Type B pancreatic cell (in vitro differentiated cells): ENCODE data around the gene BACH1. TPM values are rescaled to one million over a fixed set of nuclear protein-coding genes. Genes with fewer than 3 reads are reported as not detected.
A peak's percentile ranks its signal among the peaks of the same experiment; 100 is the strongest.
"Not testable (repeated sequence)": the region's sequence is repeated elsewhere in the genome, so short reads cannot be mapped to it uniquely, and the experiment has no call there.

Experiments used
- DNase-seq: peaks from one replicate; pipeline ENCODE4 v3.0.0; 2021; ENCODE audit warnings: mixed read lengths; ENCODE audit not compliant: unreplicated experiment; ENCODE audit errors: extremely low spot score
- H3K27ac Mint-ChIP-seq: 2 replicates; pipeline ENCODE4 v1.8.0; 2021; ENCODE audit warnings: mild to moderate bottlenecking, mixed read lengths
- H3K27me3 Mint-ChIP-seq: 2 replicates; pipeline ENCODE4 v1.8.0; 2021; ENCODE audit warnings: mixed read lengths
- H3K36me3 Mint-ChIP-seq: 2 replicates; pipeline ENCODE4 v1.8.0; 2021; ENCODE audit warnings: mixed read lengths
- H3K4me1 Mint-ChIP-seq: one replicate; pipeline ENCODE4 v1.8.0; 2021; ENCODE audit warnings: mixed read lengths; ENCODE audit not compliant: unreplicated experiment
- H3K4me3 Mint-ChIP-seq: 2 replicates; pipeline ENCODE4 v1.8.0; 2021; ENCODE audit warnings: mild to moderate bottlenecking, mixed read lengths
- H3K9me3 Mint-ChIP-seq: 2 replicates; pipeline ENCODE4 v1.8.0; 2021; ENCODE audit warnings: mixed read lengths
- total RNA-seq: library from RNA; stranded (reverse); gene quantifications from 2 replicates; pipeline ENCODE4 v1.2.1, GENCODE V29; 2021; ENCODE audit warnings: low replicate concordance
- TF ChIP-seq, protein P1 (sequence below): fragments of 200-600 bp; sonication (generic); conservative IDR thresholded peaks from 2 replicates; pipeline ENCODE4 v1.5.0; 2021; ENCODE audit warnings: antibody characterized with exemption, mild to moderate bottlenecking

BACH1 gene
- total RNA-seq, 1 donor from 2014 or later, result 90.5 TPM

DNA sequence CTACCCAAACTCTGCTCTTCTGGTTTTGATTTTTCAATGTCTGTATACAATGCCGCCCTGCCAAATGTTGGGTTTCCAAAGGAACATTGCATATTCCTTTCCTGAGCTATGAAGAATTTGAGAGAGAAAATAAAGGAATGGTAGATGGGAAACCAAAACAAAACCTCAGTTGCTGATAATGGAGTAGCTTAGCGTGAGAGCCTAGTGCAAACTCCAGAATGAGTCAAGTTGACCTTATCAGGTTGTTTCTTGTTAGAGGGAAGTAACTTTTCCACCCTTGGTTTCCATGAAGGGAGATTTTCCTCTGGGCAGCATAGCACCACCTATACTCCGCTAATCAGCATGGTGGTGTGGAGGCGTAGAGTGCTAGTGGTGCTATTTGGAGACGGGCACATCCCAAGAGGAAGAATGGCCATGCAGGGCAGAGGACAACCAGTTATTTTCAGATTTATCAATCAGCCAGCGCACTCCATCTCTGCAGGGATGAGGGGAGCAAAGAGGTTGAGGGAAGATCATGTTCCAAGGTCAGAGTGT lies 51.6 kb downstream of the BACH1 start:
- Mint-ChIP-seq H3K36me3 (peaks cover 41% of the 10 kb centered on the region), H3K9me3 (peaks cover 17% of the 10 kb centered on the region), H3K4me1 (peaks cover 11% of the 10 kb centered on the region), H3K27me3 (no peaks in the 10 kb centered on the region), H3K27ac (peak overlapping the region; percentile 14), H3K4me3 (no peak overlapping the region)
- DNase-seq, result no peak
- TF ChIP-seq, protein P1, sequence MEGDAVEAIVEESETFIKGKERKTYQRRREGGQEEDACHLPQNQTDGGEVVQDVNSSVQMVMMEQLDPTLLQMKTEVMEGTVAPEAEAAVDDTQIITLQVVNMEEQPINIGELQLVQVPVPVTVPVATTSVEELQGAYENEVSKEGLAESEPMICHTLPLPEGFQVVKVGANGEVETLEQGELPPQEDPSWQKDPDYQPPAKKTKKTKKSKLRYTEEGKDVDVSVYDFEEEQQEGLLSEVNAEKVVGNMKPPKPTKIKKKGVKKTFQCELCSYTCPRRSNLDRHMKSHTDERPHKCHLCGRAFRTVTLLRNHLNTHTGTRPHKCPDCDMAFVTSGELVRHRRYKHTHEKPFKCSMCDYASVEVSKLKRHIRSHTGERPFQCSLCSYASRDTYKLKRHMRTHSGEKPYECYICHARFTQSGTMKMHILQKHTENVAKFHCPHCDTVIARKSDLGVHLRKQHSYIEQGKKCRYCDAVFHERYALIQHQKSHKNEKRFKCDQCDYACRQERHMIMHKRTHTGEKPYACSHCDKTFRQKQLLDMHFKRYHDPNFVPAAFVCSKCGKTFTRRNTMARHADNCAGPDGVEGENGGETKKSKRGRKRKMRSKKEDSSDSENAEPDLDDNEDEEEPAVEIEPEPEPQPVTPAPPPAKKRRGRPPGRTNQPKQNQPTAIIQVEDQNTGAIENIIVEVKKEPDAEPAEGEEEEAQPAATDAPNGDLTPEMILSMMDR, result no peak

DNA sequence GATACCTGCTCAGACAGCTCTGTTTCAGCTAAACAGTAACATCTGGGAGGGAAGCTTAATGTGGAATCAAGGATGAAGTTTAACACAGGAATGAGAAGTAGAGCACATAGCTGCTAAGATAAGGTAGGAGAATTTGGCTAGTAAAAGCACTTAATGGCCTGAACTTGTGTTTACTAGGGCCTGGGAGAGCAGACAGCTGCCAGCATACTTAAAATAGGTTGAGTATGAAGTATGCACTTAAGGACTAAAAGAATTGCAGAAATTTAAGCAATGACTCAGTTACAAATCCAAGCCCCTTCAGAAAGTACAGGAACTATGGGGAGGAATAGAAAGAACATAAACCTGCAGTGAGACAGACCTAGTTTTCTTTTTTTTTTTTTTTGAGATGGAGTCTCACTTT lies 53.0 kb downstream of the BACH1 start:
- TF ChIP-seq, protein P1, result no peak
- Mint-ChIP-seq H3K9me3 (peaks cover 15% of the 10 kb centered on the region), H3K27ac (no peak overlapping the region), H3K27me3 (no peaks in the 10 kb centered on the region), H3K4me1 (peaks cover 5% of the 10 kb centered on the region), H3K36me3 (peaks cover 37% of the 10 kb centered on the region), H3K4me3 (no peak overlapping the region)
- DNase-seq, result no peak

DNA sequence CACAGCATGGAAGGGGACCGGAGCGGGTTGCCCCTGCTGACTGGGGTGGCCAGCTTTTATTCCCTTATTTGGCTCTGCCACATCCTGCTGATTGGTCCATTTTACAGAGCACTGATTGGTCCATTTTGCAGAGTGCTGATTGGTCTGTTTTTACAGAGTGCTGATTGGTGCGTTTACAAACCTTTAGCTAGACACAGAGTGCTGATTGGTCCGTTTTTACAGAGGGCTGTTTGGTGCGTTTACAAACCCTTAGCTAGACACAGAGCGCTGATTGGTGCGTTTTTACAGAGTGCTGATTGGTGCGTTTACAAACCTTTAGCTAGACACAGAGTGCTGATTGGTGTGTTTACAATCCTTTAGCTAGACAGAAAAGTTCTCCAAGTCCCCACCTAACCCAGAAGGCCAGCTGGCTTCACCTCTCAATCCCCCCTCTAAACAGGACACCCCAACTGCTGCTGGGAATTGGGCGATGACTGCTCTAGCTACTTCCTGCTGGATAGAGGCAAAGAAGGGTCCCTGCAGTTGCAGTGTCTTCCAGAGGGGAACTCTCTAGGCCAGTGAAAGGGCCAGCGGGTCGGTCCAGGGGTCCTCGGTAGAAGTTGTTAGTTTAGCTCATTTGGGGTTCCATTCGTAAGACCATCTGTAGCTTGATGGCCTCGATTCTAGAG lies 56.5 kb downstream of the BACH1 start:
- H3K27ac Mint-ChIP-seq, DNase-seq, H3K4me1 Mint-ChIP-seq, H3K27me3 Mint-ChIP-seq, H3K4me3 Mint-ChIP-seq: not testable (repeated sequence)
- Mint-ChIP-seq H3K36me3 (peaks cover 30% of the 10 kb centered on the region), H3K9me3 (peaks cover 13% of the 10 kb centered on the region)

DNA sequence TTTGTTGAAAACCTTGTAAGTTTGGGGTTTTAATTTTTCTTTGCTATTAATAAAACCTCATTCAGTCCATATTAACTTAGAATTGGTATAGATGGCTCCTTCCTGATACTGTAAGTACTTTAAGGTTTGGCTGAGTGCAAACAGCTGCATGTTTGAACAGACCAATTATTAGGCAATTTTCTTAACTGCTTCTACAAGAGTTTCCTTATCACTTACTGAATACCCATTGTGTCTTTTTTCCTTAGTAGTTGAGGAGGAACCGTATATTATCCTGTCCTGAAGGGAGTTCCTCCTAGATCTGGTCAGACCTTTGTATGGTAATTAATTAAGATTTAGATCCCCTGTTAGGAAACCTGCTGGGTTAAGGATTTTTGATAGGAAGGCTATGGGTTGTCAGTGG lies 57.6 kb downstream of the BACH1 start:
- Mint-ChIP-seq H3K9me3 (peaks cover 13% of the 10 kb centered on the region), H3K36me3 (peaks cover 34% of the 10 kb centered on the region), H3K27ac (peak overlapping the region; percentile 29)
- not testable (repeated sequence) for DNase-seq, H3K4me1 Mint-ChIP-seq, H3K4me3 Mint-ChIP-seq, H3K27me3 Mint-ChIP-seq

DNA sequence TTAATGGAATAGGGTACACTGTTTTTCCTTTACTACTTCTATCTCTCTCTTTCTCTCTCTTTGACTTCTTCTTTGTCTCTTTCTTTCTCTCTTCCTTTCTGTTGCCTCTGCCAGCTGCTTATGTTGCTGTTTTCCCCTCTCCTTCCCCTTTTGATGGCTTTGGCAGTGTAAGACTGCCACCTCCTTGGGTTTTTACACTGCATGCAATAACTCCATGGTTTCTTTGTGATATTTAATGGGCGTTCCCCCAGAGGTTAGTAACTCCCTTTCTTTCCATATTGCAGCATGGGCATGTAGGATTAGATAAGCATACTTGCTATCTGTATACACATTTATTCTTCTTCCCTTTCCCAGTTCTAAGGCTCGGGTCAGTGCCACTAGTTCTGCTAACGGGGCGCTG lies 58.1 kb downstream of the BACH1 start:
- H3K36me3 Mint-ChIP-seq, result peaks cover 33% of the 10 kb centered on the region
- H3K9me3 Mint-ChIP-seq, result peaks cover 13% of the 10 kb centered on the region
- not testable (repeated sequence) for H3K4me3 Mint-ChIP-seq, H3K27me3 Mint-ChIP-seq, DNase-seq, H3K27ac Mint-ChIP-seq, H3K4me1 Mint-ChIP-seq

DNA sequence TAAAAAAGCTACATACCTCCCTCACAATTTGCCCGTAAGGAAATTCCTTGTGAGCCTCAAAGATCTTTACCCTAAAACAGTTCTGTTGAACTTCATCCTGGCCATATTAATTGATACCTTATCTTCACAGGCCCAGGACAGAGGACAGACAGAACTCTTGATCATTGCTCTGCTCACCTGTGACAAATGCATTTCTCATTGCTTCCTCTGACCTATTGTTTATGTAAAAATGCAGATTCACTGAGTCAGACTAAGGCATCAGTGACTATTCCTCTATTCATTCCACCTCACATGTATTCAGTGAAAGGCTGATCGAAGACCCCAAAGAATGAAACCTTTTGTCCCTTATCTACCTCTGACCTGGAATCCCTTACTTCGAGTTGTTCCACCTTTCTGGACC lies 61.0 kb downstream of the BACH1 start:
- peaks cover 2% of the 10 kb centered on the region for H3K9me3 Mint-ChIP-seq
- no peak for DNase-seq
- H3K27ac Mint-ChIP-seq, result no peak overlapping the region
- TF ChIP-seq, protein P1, result no peak
- peaks cover 26% of the 10 kb centered on the region for H3K36me3 Mint-ChIP-seq
- no peak overlapping the region for H3K4me3 Mint-ChIP-seq
- no peaks in the 10 kb centered on the region for H3K27me3 Mint-ChIP-seq
- no peaks in the 10 kb centered on the region for H3K4me1 Mint-ChIP-seq

DNA sequence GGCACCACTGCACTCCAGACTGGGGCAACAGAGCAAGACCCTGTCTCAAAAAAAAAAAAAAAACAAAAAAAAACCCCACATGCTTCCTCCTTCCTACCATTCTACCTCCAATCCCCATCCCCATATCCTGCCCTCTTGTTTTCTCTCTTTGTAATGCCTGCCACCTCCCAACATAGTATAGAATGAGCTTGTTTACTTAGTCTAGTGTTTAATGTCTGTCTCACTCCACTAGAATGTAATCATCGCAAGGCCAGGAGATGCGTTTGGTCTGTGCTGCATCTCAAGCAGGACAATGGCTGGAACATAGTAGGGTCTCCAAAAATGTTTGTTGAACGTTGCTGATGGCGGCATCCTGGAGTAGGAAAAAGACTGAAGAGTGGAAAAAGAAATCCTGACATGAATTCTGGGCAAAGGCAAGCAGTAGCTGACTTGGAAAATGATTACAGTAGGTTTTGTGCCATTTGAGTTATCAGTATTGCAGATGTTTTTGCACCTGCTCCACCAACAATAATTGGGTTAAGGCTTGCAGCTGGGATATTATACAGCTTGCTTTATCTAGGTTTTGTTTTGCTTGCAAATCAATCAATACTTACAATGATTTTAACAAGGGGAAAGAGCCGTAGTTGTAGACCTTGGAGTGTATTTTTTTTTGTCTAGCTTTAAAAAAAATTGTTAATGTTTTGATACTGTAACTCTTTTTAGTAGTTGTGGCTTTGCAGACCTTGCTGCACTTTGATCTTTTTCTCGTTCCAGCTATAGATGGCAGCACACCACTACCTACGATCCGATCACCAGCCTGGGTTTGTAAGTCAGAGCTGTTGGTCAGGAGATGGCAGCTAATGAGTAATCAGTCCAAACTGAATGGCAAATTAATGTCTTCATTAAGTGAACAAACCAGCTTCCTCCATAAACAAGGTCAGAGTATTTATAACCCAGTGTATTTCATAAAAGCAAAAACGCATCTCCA lies 62.4 kb downstream of the BACH1 start:
- H3K27ac Mint-ChIP-seq, result no peak overlapping the region

More for the DNA sequence above, 62.4 kb downstream of the BACH1 start:
- no peak overlapping the region for H3K4me3 Mint-ChIP-seq
- no peaks in the 10 kb centered on the region for H3K4me1 Mint-ChIP-seq
- TF ChIP-seq, protein P1, result peak; percentile 26
- H3K9me3 Mint-ChIP-seq, result no peaks in the 10 kb centered on the region
- H3K27me3 Mint-ChIP-seq, result no peaks in the 10 kb centered on the region
- peaks cover 27% of the 10 kb centered on the region for H3K36me3 Mint-ChIP-seq
- no peak for DNase-seq
